Lower lobe of right lung (tissue), 2 donors: Measurements from ENCODE around the gene PCDHB8. TPM values are rescaled to one million over a fixed set of nuclear protein-coding genes. Genes with fewer than 3 reads are reported as not detected.
A peak's percentile ranks its signal among the peaks of the same experiment; 100 is the strongest.
"Not testable (repeated sequence)": the region's sequence is repeated elsewhere in the genome, so short reads cannot be mapped to it uniquely, and the experiment has no call there.

ENCODE experiments used
- ATAC-seq, 2 donors: fragments of 200-7000 bp; cut with Tn5 transposase; one replicate each; pipeline ENCODE4 v1.9.1; 2020 to 2022; ENCODE audit warnings: mild to moderate bottlenecking in 2 of 2, moderate library complexity in 2 of 2
- DNase-seq: peaks from one replicate; pipeline ENCODE4 v3.0.0-alpha.2; 2020
- H3K27ac ChIP-seq: fragments of 200-600 bp; one replicate; pipeline ENCODE4 v1.8.0; 2022
- H3K27me3 ChIP-seq: fragments of 200-600 bp; one replicate; pipeline ENCODE4 v1.8.0; 2022; ENCODE audit warnings: low read depth
- H3K36me3 ChIP-seq: fragments of 200-600 bp; one replicate; pipeline ENCODE4 v1.8.0; 2022; ENCODE audit warnings: mild to moderate bottlenecking
- H3K4me1 ChIP-seq: fragments of 200-600 bp; one replicate; pipeline ENCODE4 v1.8.0; 2022
- H3K4me3 ChIP-seq: fragments of 200-600 bp; one replicate; pipeline ENCODE4 v1.8.0; 2022; ENCODE audit warnings: mild to moderate bottlenecking
- H3K9me3 ChIP-seq: fragments of 200-600 bp; one replicate; pipeline ENCODE4 v1.8.0; 2022
- intact Hi-C: fragments of 100-400 bp; cut with DNase I; formaldehyde crosslinking; loops from one replicate; pipeline ENCODE4 v1.11.0; 2022
- total RNA-seq: library from RNA; stranded (reverse); fragmentation: NEBNext Ultra II Directional; extraction: Animal tissue kit (Norgen Biotek cat#: 25700); gene quantifications from one replicate; pipeline ENCODE4 v1.2.1, GENCODE V29; 2021
- TF ChIP-seq, protein P1 (sequence below): fragments of 200-600 bp; IDR thresholded peaks from one replicate; pipeline ENCODE4 v1.8.0; 2022; ENCODE audit warnings: antibody characterized with exemption, mild to moderate bottlenecking
- donor health status: DM: no; HTN: yes; CAD: no; lungs with severe emphysema.

PCDHB8 gene
- total RNA-seq, 1 donor from 2014 or later: 2.6 TPM

DNA sequence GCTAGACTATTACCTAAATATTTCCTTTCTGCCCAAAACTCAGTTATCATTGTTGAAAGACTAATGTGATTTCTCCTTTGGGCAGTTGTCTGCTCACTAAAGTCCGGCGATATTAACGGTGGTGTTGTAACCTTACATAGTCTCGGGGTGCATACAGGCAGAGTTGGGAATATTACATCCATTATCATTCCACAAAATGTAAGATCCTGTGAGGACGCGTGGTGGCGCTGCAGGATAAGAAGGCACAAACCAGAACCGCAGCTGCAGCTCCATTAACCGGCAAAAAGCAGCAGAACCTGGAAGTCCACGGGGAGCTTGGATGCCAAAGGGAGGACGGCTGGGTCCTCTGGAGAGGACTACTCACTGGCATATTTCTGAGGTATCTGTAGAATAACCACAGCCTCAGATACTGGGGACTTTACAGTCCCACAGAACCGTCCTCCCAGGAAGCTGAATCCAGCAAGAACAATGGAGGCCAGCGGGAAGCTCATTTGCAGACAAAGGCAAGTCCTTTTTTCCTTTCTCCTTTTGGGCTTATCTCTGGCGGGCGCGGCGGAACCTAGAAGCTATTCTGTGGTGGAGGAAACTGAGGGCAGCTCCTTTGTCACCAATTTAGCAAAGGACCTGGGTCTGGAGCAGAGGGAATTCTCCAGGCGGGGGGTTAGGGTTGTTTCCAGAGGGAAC is 36.2 kb downstream of the PCDHB8 start, which contains the start of gene PCDHB13:
Gene PCDHB13, plus strand, starts transcription at position 264 of the 684 bp plus-strand sequence. Its CDS starts 205 bp downstream, at position 469.
- H3K27me3 ChIP-seq, H3K4me1 ChIP-seq, DNase-seq, intact Hi-C loops, H3K27ac ChIP-seq, H3K36me3 ChIP-seq, H3K4me3 ChIP-seq: not testable (repeated sequence)
- peak; percentile 42 to 46 for ATAC-seq
- TF ChIP-seq, protein P1, sequence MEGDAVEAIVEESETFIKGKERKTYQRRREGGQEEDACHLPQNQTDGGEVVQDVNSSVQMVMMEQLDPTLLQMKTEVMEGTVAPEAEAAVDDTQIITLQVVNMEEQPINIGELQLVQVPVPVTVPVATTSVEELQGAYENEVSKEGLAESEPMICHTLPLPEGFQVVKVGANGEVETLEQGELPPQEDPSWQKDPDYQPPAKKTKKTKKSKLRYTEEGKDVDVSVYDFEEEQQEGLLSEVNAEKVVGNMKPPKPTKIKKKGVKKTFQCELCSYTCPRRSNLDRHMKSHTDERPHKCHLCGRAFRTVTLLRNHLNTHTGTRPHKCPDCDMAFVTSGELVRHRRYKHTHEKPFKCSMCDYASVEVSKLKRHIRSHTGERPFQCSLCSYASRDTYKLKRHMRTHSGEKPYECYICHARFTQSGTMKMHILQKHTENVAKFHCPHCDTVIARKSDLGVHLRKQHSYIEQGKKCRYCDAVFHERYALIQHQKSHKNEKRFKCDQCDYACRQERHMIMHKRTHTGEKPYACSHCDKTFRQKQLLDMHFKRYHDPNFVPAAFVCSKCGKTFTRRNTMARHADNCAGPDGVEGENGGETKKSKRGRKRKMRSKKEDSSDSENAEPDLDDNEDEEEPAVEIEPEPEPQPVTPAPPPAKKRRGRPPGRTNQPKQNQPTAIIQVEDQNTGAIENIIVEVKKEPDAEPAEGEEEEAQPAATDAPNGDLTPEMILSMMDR: peak; percentile 35
- peaks cover 33% of the 10 kb centered on the region for H3K9me3 ChIP-seq

- ATAC-seq, DNase-seq, H3K27me3 ChIP-seq, H3K4me3 ChIP-seq, H3K27ac ChIP-seq, H3K36me3 ChIP-seq, H3K4me1 ChIP-seq, intact Hi-C loops: not testable (repeated sequence)
- peaks cover 32% of the 10 kb centered on the region for H3K9me3 ChIP-seq
Measured at GRCh38 chr5:141214583-141214982, 37.0 kb downstream of the PCDHB8 start.

DNA sequence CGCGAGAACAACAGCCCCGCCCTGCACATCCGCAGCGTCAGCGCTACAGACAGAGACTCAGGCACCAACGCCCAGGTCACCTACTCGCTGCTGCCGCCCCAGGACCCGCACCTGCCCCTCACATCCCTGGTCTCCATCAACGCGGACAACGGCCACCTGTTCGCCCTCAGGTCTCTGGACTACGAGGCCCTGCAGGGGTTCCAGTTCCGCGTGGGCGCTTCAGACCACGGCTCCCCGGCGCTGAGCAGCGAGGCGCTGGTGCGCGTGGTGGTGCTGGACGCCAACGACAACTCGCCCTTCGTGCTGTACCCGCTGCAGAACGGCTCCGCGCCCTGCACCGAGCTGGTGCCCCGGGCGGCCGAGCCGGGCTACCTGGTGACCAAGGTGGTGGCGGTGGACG is 37.9 kb downstream of the PCDHB8 start:
- H3K4me1 ChIP-seq, H3K27me3 ChIP-seq, H3K4me3 ChIP-seq, DNase-seq, ATAC-seq, H3K36me3 ChIP-seq, H3K27ac ChIP-seq, intact Hi-C loops: not testable (repeated sequence)
- peaks cover 35% of the 10 kb centered on the region for H3K9me3 ChIP-seq

- DNase-seq, intact Hi-C loops: not testable (repeated sequence)
- peaks cover 40% of the 10 kb centered on the region for H3K9me3 ChIP-seq
Measured at GRCh38 chr5:141216035-141216434, 38.4 kb downstream of the PCDHB8 start.

DNA sequence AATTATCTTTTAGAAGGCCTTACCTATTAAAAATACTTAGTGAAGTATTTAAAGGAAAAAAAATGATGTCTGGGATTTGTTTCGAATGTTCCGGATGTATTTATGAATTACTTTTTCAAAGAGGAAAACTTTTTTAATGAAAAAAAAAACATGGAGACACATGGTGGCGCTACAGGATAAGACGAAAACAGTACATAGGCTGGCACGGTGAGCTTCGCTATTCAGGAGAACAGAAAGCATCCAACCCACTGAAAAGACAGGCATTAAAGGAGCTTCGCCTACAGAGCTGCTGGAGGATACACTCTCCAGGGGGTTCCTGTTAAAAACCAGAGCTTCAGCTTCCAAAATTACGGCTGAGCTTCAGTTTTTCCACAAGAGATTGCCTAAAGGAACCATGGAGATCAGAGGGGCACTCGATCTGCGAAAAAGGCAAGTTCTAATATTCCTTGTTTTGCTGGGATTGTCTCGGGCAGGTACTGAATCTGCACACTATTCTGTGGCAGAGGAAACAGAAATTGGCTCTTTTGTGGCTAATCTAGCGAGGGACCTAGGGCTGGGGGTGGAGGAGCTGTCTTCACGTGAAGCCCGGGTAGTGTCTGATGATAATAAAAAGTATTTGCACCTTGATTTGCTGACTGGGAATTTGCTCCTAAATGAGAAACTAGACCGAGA is 45.7 kb downstream of the PCDHB8 start, which contains the start of gene PCDHB14:
Gene PCDHB14, plus strand, starts transcription at position 232 of the 672 bp plus-strand sequence. Its CDS starts 163 bp downstream, at position 395.
- Histone ChIP-seq H3K36me3 (no peaks in the 10 kb centered on the region), H3K9me3 (peaks cover 78% of the 10 kb centered on the region), H3K27me3 (no peaks in the 10 kb centered on the region), H3K4me1 (no peaks in the 10 kb centered on the region), H3K4me3 (peak within 1 kb of the TSS; percentile 31), H3K27ac (no peak within 1 kb of the TSS)
- no peak for ATAC-seq
- intact Hi-C loops: no loop called here
- TF ChIP-seq, protein P1: no peak
- DNase-seq: no peak

More at GRCh38 chr5:141216035-141216434, 38.4 kb downstream of the PCDHB8 start:
- not testable (repeated sequence) for H3K36me3 ChIP-seq, H3K27ac ChIP-seq, H3K4me1 ChIP-seq, ATAC-seq, H3K4me3 ChIP-seq, H3K27me3 ChIP-seq

DNA sequence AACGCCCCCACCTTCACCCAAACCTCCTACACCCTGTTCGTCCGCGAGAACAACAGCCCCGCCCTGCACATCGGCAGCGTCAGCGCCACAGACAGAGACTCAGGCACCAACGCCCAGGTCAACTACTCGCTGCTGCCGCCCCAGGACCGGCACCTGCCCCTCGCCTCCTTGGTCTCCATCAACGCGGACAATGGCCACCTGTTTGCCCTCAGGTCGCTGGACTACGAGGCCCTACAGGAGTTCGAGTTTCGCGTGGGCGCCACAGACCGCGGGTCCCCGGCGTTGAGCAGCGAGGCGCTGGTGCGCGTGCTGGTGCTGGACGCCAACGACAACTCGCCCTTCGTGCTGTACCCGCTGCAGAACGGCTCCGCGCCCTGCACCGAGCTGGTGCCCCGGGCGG is 47.3 kb downstream of the PCDHB8 start:
- H3K9me3 ChIP-seq: peaks cover 76% of the 10 kb centered on the region
- H3K4me3 ChIP-seq, intact Hi-C loops, H3K36me3 ChIP-seq, H3K4me1 ChIP-seq, H3K27me3 ChIP-seq, H3K27ac ChIP-seq, DNase-seq, ATAC-seq: not testable (repeated sequence)

DNA sequence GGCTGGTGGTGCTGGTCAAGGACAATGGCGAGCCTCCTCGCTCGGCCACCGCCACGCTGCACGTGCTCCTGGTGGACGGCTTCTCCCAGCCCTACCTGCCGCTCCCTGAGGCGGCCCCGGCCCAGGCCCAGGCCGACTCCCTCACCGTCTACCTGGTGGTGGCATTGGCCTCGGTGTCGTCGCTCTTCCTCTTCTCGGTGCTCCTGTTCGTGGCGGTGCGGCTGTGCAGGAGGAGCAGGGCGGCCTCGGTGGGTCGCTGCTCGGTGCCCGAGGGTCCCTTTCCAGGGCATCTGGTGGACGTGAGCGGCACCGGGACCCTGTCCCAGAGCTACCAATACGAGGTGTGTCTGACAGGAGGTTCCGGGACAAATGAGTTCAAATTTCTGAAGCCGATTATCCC is 47.8 kb downstream of the PCDHB8 start:
- H3K36me3 ChIP-seq, H3K27ac ChIP-seq, DNase-seq, H3K27me3 ChIP-seq, H3K4me3 ChIP-seq, H3K4me1 ChIP-seq, intact Hi-C loops, ATAC-seq: not testable (repeated sequence)
- peaks cover 78% of the 10 kb centered on the region for H3K9me3 ChIP-seq

Other genes with a start within 250 kb of the PCDHB8 start
- 5.8 TPM for gene PCDHAC2, start 211.3 kb upstream of the PCDHB8 start, total RNA-seq
- gene PCDHB1, start 126.4 kb upstream of the PCDHB8 start, total RNA-seq: 0.15 TPM
- gene PCDHB2, start 83.2 kb upstream of the PCDHB8 start, total RNA-seq: 5.6 TPM
- 1.5 TPM for gene PCDHB3, start 77.3 kb upstream of the PCDHB8 start, total RNA-seq
- 2.2 TPM for gene PCDHB4, start 56.0 kb upstream of the PCDHB8 start, total RNA-seq
- gene PCDHB5, start 42.6 kb upstream of the PCDHB8 start, total RNA-seq: 1.8 TPM
- 0.41 TPM for gene PCDHB6, start 27.7 kb upstream of the PCDHB8 start, total RNA-seq
- 1.9 TPM for gene PCDHB7, start 5.1 kb upstream of the PCDHB8 start, total RNA-seq
- gene PCDHB16, start 4.6 kb downstream of the PCDHB8 start, total RNA-seq: 2.6 TPM
- 3.0 TPM for gene PCDHB9, start 9.4 kb downstream of the PCDHB8 start, total RNA-seq
- 2.0 TPM for gene PCDHB10, start 14.6 kb downstream of the PCDHB8 start, total RNA-seq
- 2.7 TPM for gene PCDHB11, start 21.8 kb downstream of the PCDHB8 start, total RNA-seq
- gene PCDHB12, start 30.9 kb downstream of the PCDHB8 start, total RNA-seq: 1.7 TPM
- gene PCDHB13, start 36.1 kb downstream of the PCDHB8 start, total RNA-seq: 2.9 TPM
- 2.1 TPM for gene PCDHB14, start 45.6 kb downstream of the PCDHB8 start, total RNA-seq
- gene PCDHB15, start 67.6 kb downstream of the PCDHB8 start, total RNA-seq: 2.8 TPM
- gene SLC25A2, start 126.3 kb downstream of the PCDHB8 start, total RNA-seq: 0.71 TPM
- gene TAF7, start 143.0 kb downstream of the PCDHB8 start, total RNA-seq: 65.0 TPM
- gene PCDHGA1, start 152.7 kb downstream of the PCDHB8 start, total RNA-seq: 0.53 TPM
- 2.7 TPM for gene PCDHGA2, start 161.0 kb downstream of the PCDHB8 start, total RNA-seq
- gene PCDHGA3, start 166.0 kb downstream of the PCDHB8 start, total RNA-seq: 1.8 TPM
- 1.8 TPM for gene PCDHGB1, start 172.3 kb downstream of the PCDHB8 start, total RNA-seq
- 3.1 TPM for gene PCDHGA4, start 177.2 kb downstream of the PCDHB8 start, total RNA-seq
- 3.7 TPM for gene PCDHGB2, start 182.2 kb downstream of the PCDHB8 start, total RNA-seq
- gene PCDHGA5, start 186.4 kb downstream of the PCDHB8 start, total RNA-seq: 2.8 TPM
- gene PCDHGB3, start 192.5 kb downstream of the PCDHB8 start, total RNA-seq: 2.2 TPM
- 3.2 TPM for gene PCDHGA6, start 196.1 kb downstream of the PCDHB8 start, total RNA-seq
- 1.9 TPM for gene PCDHGA7, start 205.0 kb downstream of the PCDHB8 start, total RNA-seq
- gene PCDHGB4, start 209.9 kb downstream of the PCDHB8 start, total RNA-seq: 5.3 TPM
- gene PCDHGA8, start 214.8 kb downstream of the PCDHB8 start, total RNA-seq: 1.5 TPM
- gene PCDHGB5, start 220.2 kb downstream of the PCDHB8 start, total RNA-seq: 9.1 TPM
- 4.8 TPM for gene PCDHGA9, start 225.0 kb downstream of the PCDHB8 start, total RNA-seq
- gene PCDHGB6, start 230.2 kb downstream of the PCDHB8 start, total RNA-seq: 7.7 TPM
- gene PCDHGA10, start 235.2 kb downstream of the PCDHB8 start, total RNA-seq: 5.4 TPM
- gene PCDHGB7, start 239.9 kb downstream of the PCDHB8 start, total RNA-seq: 15.9 TPM
- gene PCDHGA11, start 243.3 kb downstream of the PCDHB8 start, total RNA-seq: 3.2 TPM